ENCODE results near the gene NECTIN3.

NECTIN3 gene

GRCh38 chr3:111032677-111033076, 38.9 kb upstream of the NECTIN3 start:
- Histone ChIP-seq H3K79me2 (ENCODE audit: insufficient read depth, low read length) (no peaks in the 10 kb centered on the region), H4K20me1 (ENCODE audit: insufficient read depth, low read length) (no peaks in the 10 kb centered on the region), H2AFZ (ENCODE audit: low read depth, low read length) (no peak overlapping the region), H3K4me1 (ENCODE audit: insufficient read depth, low read length) (peaks cover 7% of the 10 kb centered on the region), H3K4me2 (ENCODE audit: insufficient read depth, low read length) (no peak overlapping the region), H3K36me3 (ENCODE audit: insufficient read depth, low read length) (no peaks in the 10 kb centered on the region), H3K9me3 (ENCODE audit: insufficient read depth, low read length, severe bottlenecking) (peaks cover 3% of the 10 kb centered on the region), H3K27ac (ENCODE audit: low read length) (no peak overlapping the region), H3K4me3 (ENCODE audit: low read depth in 1 of 2, low read length in 2 of 2) (no peak overlapping the region), H3K9ac (ENCODE audit: low read depth, low read length) (no peak overlapping the region), H3K27me3 (ENCODE audit: insufficient read depth, low read length, poor library complexity) (no peaks in the 10 kb centered on the region)
- DNase-seq = no peak
- no peak for ATAC-seq (ENCODE audit: insufficient read depth, low read depth)
- TF ChIP-seq EZH2 (IDR thresholded peaks at IDR 0.05; ENCODE audit: borderline replicate concordance, low read depth, low read length, severe bottlenecking) = no peak
- TF ChIP-seq, protein P1, sequence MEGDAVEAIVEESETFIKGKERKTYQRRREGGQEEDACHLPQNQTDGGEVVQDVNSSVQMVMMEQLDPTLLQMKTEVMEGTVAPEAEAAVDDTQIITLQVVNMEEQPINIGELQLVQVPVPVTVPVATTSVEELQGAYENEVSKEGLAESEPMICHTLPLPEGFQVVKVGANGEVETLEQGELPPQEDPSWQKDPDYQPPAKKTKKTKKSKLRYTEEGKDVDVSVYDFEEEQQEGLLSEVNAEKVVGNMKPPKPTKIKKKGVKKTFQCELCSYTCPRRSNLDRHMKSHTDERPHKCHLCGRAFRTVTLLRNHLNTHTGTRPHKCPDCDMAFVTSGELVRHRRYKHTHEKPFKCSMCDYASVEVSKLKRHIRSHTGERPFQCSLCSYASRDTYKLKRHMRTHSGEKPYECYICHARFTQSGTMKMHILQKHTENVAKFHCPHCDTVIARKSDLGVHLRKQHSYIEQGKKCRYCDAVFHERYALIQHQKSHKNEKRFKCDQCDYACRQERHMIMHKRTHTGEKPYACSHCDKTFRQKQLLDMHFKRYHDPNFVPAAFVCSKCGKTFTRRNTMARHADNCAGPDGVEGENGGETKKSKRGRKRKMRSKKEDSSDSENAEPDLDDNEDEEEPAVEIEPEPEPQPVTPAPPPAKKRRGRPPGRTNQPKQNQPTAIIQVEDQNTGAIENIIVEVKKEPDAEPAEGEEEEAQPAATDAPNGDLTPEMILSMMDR (IDR thresholded peaks at IDR 0.05; ENCODE audit: borderline replicate concordance, extremely low read depth, low read length, poor library complexity, severe bottlenecking) = no peak

- no peak overlapping the region for H3K4me3 ChIP-seq (ENCODE audit: low read depth in 1 of 2, low read length in 2 of 2)
- H3K36me3 ChIP-seq (ENCODE audit: insufficient read depth, low read length) = no peaks in the 10 kb centered on the region
- H3K27me3 ChIP-seq (ENCODE audit: insufficient read depth, low read length, poor library complexity) = no peaks in the 10 kb centered on the region
- TF ChIP-seq, protein P1 (IDR thresholded peaks at IDR 0.05; ENCODE audit: borderline replicate concordance, extremely low read depth, low read length, poor library complexity, severe bottlenecking) = no peak
- no peak for TF ChIP-seq EZH2 (IDR thresholded peaks at IDR 0.05; ENCODE audit: borderline replicate concordance, low read depth, low read length, severe bottlenecking)
- no peak for DNase-seq
- no peak for ATAC-seq (ENCODE audit: insufficient read depth, low read depth)
- H3K4me2 ChIP-seq (ENCODE audit: insufficient read depth, low read length) = no peak overlapping the region
- no peak overlapping the region for H3K27ac ChIP-seq (ENCODE audit: low read length)
- no peak overlapping the region for H2AFZ ChIP-seq (ENCODE audit: low read depth, low read length)
- H3K9me3 ChIP-seq (ENCODE audit: insufficient read depth, low read length, severe bottlenecking) = peaks cover 3% of the 10 kb centered on the region
- no peak overlapping the region for H3K9ac ChIP-seq (ENCODE audit: low read depth, low read length)
- H4K20me1 ChIP-seq (ENCODE audit: insufficient read depth, low read length) = no peaks in the 10 kb centered on the region
- no peaks in the 10 kb centered on the region for H3K4me1 ChIP-seq (ENCODE audit: insufficient read depth, low read length)
- no peaks in the 10 kb centered on the region for H3K79me2 ChIP-seq (ENCODE audit: insufficient read depth, low read length)
Observed at GRCh38 chr3:111033470-111034050, 38.1 kb upstream of the NECTIN3 start.

DNA sequence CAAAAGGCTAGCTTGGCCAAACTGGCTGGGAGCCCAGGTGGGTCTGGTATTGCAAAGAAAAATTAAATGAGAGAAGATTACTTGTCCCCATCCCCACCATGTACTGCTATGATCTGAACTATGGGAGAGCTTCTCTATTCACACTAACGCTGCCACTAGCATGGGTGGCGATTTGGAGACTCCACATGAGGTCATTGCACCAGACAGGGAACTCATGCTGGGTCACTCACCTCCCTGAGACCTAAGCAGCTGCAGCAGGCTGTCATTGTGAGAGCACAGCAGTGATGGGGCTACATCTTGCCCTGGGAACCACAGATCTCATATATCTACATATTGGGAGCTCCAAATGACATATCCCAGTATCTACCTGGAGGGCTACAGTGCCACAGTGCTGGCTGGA, 36.3 kb upstream of the NECTIN3 start:
- Histone ChIP-seq H2AFZ (ENCODE audit: low read depth, low read length) (no peak overlapping the region), H3K36me3 (ENCODE audit: insufficient read depth, low read length) (no peaks in the 10 kb centered on the region), H3K4me1 (ENCODE audit: insufficient read depth, low read length) (no peaks in the 10 kb centered on the region), H3K27me3 (ENCODE audit: insufficient read depth, low read length, poor library complexity) (no peaks in the 10 kb centered on the region), H3K4me2 (ENCODE audit: insufficient read depth, low read length) (no peak overlapping the region), H3K9me3 (ENCODE audit: insufficient read depth, low read length, severe bottlenecking) (peaks cover 3% of the 10 kb centered on the region), H3K9ac (ENCODE audit: low read depth, low read length) (no peak overlapping the region), H3K79me2 (ENCODE audit: insufficient read depth, low read length) (no peaks in the 10 kb centered on the region), H3K27ac (ENCODE audit: low read length) (no peak overlapping the region), H3K4me3 (ENCODE audit: low read depth in 1 of 2, low read length in 2 of 2) (no peak overlapping the region), H4K20me1 (ENCODE audit: insufficient read depth, low read length) (no peaks in the 10 kb centered on the region)
- no peak for DNase-seq
- TF ChIP-seq, protein P1 (IDR thresholded peaks at IDR 0.05; ENCODE audit: borderline replicate concordance, extremely low read depth, low read length, poor library complexity, severe bottlenecking) = no peak
- no peak for TF ChIP-seq EZH2 (IDR thresholded peaks at IDR 0.05; ENCODE audit: borderline replicate concordance, low read depth, low read length, severe bottlenecking)
- ATAC-seq (ENCODE audit: insufficient read depth, low read depth) = no peak
